ENCODE results near the gene ZBTB40.

ZBTB40 gene, protein sequence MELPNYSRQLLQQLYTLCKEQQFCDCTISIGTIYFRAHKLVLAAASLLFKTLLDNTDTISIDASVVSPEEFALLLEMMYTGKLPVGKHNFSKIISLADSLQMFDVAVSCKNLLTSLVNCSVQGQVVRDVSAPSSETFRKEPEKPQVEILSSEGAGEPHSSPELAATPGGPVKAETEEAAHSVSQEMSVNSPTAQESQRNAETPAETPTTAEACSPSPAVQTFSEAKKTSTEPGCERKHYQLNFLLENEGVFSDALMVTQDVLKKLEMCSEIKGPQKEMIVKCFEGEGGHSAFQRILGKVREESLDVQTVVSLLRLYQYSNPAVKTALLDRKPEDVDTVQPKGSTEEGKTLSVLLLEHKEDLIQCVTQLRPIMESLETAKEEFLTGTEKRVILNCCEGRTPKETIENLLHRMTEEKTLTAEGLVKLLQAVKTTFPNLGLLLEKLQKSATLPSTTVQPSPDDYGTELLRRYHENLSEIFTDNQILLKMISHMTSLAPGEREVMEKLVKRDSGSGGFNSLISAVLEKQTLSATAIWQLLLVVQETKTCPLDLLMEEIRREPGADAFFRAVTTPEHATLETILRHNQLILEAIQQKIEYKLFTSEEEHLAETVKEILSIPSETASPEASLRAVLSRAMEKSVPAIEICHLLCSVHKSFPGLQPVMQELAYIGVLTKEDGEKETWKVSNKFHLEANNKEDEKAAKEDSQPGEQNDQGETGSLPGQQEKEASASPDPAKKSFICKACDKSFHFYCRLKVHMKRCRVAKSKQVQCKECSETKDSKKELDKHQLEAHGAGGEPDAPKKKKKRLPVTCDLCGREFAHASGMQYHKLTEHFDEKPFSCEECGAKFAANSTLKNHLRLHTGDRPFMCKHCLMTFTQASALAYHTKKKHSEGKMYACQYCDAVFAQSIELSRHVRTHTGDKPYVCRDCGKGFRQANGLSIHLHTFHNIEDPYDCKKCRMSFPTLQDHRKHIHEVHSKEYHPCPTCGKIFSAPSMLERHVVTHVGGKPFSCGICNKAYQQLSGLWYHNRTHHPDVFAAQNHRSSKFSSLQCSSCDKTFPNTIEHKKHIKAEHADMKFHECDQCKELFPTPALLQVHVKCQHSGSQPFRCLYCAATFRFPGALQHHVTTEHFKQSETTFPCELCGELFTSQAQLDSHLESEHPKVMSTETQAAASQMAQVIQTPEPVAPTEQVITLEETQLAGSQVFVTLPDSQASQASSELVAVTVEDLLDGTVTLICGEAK

DNA sequence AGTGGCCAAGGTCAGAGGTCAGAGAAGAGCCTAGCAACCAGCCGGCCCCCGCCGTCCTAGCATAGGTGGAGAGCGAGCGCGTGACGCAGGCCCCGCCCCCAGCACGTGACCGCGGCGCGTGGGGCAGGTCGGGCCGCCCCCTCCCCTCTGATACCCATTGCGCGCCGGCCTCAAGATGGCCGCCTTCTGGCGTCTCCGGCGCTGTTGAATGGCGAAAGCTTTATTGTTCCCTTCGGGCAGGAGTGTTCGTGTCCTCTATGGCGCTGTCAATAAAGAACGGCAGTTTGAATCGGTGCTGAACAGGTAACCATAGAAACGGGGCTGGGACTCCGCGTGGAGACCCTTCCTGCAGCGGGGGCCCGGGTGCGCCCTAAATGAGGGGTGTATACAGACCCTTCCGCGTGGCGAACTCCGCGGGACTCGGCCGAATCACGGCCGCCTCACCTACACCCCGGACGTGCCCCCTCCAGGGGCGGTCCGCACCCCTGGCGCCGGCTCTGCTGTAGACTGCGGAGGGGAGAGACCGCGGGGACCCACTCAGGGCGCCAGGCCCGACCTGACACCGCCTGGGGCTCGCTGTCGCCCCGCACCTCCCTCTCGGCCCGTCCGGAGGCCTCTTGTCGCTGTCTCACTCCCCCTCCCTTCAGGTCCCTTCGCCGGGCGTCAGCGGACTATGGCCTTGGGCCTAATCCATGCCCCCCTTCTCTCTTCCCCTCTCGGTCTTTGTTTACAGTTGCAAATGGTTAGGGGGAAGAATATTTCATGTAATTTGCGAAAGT is at the start of gene ZBTB40:
ZBTB40 (plus strand) TSS at position 150 of the 779 bp plus-strand sequence. CDS start 38,098 bp downstream, outside the sequence.
- peak; percentile 93 for DNase-seq

DNA sequence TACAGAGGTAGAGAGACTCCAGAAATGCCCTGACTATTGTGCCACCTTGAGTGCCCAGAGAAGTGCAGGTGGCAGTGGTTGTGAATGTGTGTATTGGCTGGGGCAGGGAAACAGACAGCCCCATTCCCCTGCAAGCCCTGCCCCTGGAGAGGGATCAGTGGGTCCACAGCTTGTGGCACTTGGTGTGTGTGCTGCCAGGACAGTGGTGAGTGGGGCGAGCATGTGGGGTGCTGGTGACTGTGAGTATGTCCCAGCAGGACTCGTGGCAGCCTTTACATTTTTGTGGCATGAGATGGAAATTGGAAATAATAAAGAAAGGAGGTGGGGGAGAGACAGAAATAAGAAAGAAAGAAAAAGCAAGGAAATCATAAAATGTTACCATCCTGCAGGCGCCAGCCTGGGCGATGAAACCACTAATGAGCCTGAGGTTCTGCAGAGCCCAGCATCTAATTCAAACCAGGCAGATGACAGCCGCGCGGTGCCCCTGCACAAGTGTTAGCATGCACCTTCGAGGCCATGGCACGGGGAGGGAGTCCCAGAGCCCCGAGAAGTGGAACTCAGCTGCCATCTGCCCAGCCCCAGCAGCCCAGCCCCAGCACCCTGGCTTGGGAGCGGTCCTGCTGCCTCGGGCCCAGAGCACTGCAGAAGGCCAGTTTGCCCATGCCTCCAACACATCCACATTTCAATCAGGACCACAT is 49.1 kb upstream of the ZBTB40 start:
- DNase-seq = no peak

GRCh38 chr1:22404486-22404885 is 47.2 kb upstream of the ZBTB40 start:
- DNase-seq = no peak

DNA sequence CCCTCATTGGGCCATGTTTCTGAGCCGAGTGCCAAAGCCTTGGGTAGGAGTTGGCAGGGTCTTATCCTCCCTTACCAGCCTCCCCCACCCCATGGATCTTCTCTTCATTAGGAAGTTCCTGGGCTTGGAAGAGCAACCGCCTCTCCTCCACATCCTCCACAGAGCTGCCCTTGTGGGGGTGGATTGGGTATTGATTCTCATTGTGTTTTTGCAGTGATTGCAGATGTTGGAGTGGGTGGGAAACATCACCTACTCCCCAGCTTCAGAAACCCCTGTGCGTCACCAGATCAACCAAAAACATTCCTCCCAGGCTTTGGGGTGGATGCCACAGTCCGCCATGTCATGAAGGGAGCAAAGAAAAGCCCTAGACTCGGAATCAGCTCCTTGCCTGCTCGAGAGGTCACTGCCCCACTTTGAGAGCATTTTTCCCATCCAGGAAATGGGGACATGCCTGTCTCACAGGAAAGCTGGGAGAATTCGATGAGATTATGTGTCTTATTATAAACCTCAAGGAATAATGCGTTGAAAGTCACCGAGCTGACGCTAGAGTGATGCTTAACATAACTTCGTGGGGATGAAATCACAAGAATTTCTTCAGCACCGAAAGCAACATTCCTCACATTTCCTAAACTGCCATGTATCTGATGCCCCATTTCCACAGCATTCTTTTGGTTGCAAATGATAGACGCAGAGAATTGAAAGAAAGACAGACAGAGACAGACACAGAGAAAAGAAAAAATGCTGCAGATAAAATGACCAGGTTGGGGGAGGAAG is 44.7 kb upstream of the ZBTB40 start:
- DNase-seq = no peak

- DNase-seq = no peak
These were observed 43.4 kb upstream of the ZBTB40 start for GRCh38 chr1:22408230-22408629.

DNA sequence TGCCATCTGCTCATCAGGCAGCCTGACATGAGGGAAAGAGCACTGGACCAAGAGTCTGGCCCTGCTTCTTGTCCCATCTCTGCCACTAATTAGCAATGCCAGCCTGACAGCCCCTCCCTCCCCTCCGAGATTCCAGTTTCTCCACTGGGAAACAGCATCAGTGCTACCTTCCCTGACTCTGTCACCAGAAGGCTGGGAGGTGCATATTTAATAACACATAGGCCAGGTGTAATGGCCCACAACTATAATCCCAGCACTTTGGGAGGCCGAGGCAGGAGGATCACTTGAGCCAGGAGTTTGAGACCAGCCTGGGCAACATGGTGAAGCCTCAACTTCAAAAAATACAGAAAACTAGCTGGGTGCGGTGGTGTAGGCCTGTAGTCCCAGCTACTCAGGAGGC is 41.2 kb upstream of the ZBTB40 start:
- DNase-seq = no peak

- no peak for DNase-seq
These were observed 40.6 kb upstream of the ZBTB40 start for GRCh38 chr1:22410928-22411495.

- DNase-seq = no peak
These were observed 40.1 kb upstream of the ZBTB40 start for GRCh38 chr1:22411589-22411988.

- no peak for DNase-seq
These were observed 38.5 kb upstream of the ZBTB40 start for GRCh38 chr1:22412932-22413727.

DNA sequence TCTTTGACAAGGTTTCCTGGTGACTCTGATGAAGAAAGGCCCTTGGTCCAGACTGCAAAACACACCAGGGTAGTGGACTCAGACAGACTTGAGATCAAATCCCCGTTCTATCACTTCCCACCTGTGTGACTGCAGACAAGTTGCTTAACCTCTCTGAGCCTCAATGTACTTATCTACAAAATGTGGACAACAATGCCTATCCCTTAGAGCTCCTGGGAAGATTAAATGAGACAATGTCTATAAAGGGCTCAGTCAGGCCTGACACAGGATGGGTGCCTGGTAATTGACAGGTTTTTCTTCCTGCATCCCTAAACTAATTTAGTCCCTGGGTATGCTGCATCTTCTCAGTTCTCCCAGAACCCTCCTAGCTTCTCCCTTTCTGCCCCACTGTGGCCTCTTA is 37.9 kb upstream of the ZBTB40 start:
- DNase-seq = no peak

DNA sequence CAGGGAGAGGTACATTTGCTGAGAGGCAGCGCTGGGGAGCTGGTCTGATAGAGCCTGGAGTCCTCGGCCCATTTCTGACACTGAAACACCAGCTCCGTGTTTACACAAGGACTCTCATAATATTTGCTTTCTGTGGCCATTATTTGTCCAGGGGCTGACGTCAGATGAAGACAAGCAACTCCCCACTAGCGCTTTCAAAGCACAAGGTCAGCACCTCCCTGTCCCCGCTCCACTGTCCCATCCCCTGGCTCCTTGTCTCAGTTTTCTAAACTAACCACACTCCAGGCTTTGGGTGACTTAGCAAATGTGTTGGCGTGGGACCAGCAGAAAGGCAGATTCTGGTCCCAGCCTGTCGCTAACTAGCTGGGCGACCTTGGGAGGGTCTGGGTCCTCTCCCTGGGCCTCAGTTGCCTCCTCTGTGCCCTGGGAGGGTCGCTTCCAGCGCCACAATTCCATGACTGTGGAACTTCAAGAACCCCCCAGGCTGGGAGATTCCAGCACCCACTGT is 37.4 kb upstream of the ZBTB40 start:
- DNase-seq = no peak

DNA sequence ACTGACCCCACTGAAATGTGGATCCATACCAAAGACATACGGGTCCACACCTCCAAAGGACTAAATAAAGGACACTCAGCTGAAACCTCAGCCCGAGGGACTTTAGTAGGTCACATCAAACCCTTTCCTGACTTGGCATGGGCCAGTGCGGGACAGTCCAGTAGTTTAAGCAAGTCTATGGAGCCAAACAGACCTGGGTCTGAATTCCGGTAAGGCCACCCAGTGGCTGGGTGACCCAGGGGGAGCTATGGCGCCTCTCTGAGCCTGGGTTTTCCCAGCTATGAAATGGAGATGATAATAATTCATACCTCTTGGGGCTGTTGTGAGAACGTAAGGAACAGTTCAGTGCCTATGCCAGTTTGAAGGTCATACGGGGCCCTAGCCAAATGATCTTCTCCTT is 36.2 kb upstream of the ZBTB40 start:
- DNase-seq = no peak

DNA sequence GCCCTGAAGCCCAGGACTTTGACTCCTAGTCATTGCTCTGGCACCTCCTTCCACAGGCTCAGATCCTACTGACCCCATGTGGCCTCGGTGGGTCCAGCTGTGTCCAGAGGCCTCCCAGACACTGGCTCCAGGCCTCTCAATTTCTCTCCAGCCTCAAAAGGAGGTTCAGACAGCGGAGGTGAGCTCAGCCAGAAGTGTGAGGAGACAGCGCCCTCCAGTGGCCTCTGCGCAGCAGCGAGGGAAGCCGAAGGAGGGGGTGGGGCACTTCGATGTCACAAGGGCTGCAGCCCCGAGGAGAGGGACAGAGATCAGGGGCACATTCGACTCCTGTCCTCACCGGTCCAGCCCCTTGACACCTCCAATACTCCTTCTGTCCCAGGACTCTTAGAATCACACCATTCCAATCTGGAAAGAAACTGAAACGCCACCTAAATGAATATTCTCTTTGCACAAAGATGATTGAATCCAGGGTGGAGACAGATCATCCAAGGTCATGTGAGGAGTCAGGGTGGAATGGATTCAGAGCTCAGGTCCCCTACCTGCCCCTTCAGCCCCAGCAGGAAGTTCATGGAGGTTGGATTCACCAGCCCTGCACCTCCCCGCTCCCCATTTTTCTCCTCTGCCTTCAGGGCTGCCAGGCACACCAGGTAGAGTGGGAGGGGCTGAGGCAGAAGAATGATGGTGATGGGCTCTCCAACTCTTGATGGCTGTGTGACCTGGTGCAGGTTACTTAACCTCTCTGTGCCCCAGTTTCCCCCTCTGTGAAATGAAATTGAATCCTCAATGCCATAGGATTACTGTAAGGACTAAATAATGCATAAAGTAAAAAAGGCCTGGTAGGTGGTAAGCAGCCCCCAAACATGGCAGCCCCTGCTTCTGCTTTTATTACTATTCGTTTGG is 34.8 kb upstream of the ZBTB40 start:
- peak; percentile 50 for DNase-seq

DNA sequence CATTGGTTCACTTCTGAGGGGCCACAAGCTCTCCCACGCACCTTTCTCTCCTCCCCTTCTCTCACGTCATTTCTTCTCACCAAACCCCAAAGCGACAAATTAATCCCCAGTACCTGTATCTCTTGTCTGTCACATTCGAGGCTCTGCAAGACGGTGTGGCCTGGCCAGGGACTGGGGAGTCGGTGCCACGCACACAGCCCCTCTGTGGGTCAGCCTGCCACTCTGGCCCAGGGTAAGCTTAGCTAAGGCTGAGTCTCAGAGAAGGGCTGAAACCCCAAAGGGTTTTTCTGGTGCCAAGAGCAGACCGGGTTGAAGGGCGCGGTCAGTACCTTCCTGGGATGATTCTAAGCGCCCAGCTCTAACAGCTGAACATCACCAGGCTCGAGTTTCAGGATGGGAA is 34.2 kb upstream of the ZBTB40 start:
- DNase-seq = no peak

GRCh38 chr1:22418312-22418711 is 33.3 kb upstream of the ZBTB40 start:
- no peak for DNase-seq

- no peak for DNase-seq
These were observed 32.7 kb upstream of the ZBTB40 start for GRCh38 chr1:22418933-22419382.

DNA sequence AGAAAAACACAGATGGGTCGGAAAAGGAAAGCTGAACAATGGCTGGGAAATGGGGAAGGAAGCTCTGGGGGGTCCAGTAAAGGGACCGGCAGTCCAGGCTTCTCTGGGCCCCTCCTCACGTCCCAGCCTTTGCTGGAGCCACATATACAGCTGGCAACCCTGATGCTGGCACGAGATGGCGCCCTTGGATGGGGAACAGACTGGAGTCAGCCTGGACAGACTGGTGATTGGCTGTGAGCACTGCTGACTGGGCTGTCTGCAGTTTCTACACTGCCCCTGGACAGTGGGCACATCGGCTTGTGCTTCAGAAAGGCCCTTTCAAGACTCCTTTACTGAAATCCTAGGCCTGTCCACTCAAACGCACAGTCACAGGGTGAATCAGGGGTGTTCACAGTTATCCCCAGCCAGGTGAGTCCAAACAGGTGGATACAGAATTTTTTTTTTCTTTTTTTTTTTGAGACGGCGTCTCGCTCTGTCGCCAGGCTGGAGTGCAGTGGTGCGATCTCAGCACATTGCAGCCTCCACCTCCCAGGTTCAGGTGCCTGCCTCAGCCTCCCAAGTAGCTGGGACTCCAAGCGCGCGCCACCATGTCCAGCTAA is 31.1 kb upstream of the ZBTB40 start:
- peak; percentile 55 for DNase-seq

DNA sequence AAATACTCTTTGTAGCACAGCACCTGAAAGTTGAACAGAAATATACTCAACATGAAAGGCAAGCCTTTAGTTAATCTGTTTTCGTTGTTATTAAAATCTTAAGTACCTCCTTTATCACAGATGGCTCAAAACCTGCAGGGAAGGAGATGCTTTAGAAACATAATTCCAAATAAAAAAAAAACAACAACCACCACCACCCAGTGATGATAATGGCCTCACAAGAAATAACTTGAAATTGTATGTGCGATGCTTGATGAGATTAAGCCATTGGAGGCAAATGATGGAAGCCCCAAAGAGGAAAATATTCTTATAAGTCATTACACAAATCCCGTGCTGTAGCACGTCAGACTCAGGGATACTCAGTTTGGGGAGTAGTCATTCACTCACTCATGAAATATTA is 24.9 kb upstream of the ZBTB40 start:
- no peak for DNase-seq
